ENCODE data around the gene ROBO2.

GRCh38 chr3:77539677-77540076, 499.8 kb downstream of the ROBO2 start:
- TF ChIP-seq CTCF (IDR thresholded peaks at IDR 0.05) (no peak), POLR2AphosphoS5 (IDR thresholded peaks at IDR 0.05) (no peak), POLR2A (IDR thresholded peaks at IDR 0.05) (no peak), EP300 (IDR thresholded peaks at IDR 0.05) (no peak)
